G401 (cell line): ENCODE data around the gene PKD1. TPM values are rescaled to one million over a fixed set of nuclear protein-coding genes. Genes with fewer than 3 reads are reported as not detected.

Source experiments
- DNase-seq: peaks from one replicate; pipeline ENCODE4 v3.0.0-alpha.2; 2015; ENCODE audit warnings: low spot score
- in situ Hi-C: cut with HindIII; loops from 2 replicates; pipeline ENCODE4 v1.10.0; 2016; ENCODE audit warnings: low sequenced_read_pairs, mixed read lengths
- total RNA-seq: library from RNA; depleted of rRNA; stranded (reverse); fragments of >200 nt; shearing (Covaris generic); gene quantifications from 2 replicates; pipeline ENCODE4 v1.2.3, GENCODE V29; 2014

PKD1 gene
- total RNA-seq, 1 experiment from 2014 or later: 113 TPM

GRCh38 chr16:2171601-2172178 is 36.0 kb upstream of the PKD1 start:
- in situ Hi-C loops: loop anchor here (25.0 kb wide), 1 partner anchor 341 kb away; the partner anchor contains the start of genes AMDHD2 and ATP6V0C
- DNase-seq: no peak

GRCh38 chr16:2170587-2171435 is 35.1 kb upstream of the PKD1 start:
- no peak for DNase-seq
- in situ Hi-C loops: loop anchor here (25.0 kb wide), 1 partner anchor 341 kb away; the partner anchor contains the start of genes AMDHD2 and ATP6V0C

GRCh38 chr16:2170080-2170479 is 34.4 kb upstream of the PKD1 start:
- no peak for DNase-seq
- in situ Hi-C loops: loop anchor here (25.0 kb wide), 1 partner anchor 342 kb away; the partner anchor contains the start of genes AMDHD2 and ATP6V0C

- DNase-seq: no peak
- in situ Hi-C loops: loop anchor here (10.0 to 25.0 kb wide), 2 partner anchors 92 to 345 kb away; partner anchors contain the start of genes AMDHD2 and ATP6V0C
Observed at GRCh38 chr16:2167068-2167638, 31.5 kb upstream of the PKD1 start.

- DNase-seq: no peak
- in situ Hi-C loops: loop anchor here (10.0 to 25.0 kb wide), 2 partner anchors 92 to 346 kb away; partner anchors contain the start of genes AMDHD2 and ATP6V0C
Observed at GRCh38 chr16:2166263-2167067, 30.8 kb upstream of the PKD1 start.

- DNase-seq: no peak
- in situ Hi-C loops: loop anchor here (10.0 to 25.0 kb wide), 2 partner anchors 91 to 346 kb away; partner anchors contain the start of genes AMDHD2 and ATP6V0C
Observed at GRCh38 chr16:2165861-2166260, 30.2 kb upstream of the PKD1 start.

GRCh38 chr16:2163211-2163881 is 27.6 kb upstream of the PKD1 start:
- in situ Hi-C loops: loop anchor here (5.0 to 25.0 kb wide), 3 partner anchors 89 to 349 kb away; partner anchors contain the start of genes AMDHD2 and ATP6V0C
- DNase-seq: no peak

- DNase-seq: no peak
- in situ Hi-C loops: loop anchor here (5.0 to 25.0 kb wide), 3 partner anchors 88 to 350 kb away; partner anchors contain the start of genes AMDHD2 and ATP6V0C
Observed at GRCh38 chr16:2162676-2163118, 27.0 kb upstream of the PKD1 start.

GRCh38 chr16:2161911-2162310 is 26.2 kb upstream of the PKD1 start:
- DNase-seq: no peak
- in situ Hi-C loops: loop anchor here (5.0 to 25.0 kb wide), 3 partner anchors 87 to 350 kb away; partner anchors contain the start of genes AMDHD2 and ATP6V0C

GRCh38 chr16:2160915-2161551 is 25.3 kb upstream of the PKD1 start:
- in situ Hi-C loops: loop anchor here (5.0 to 25.0 kb wide), 3 partner anchors 86 to 351 kb away; partner anchors contain the start of genes AMDHD2 and ATP6V0C
- no peak for DNase-seq

- DNase-seq: peak; percentile 73
- in situ Hi-C loops: loop anchor here (25.0 kb wide), 1 partner anchor 353 kb away; the partner anchor contains the start of genes AMDHD2 and ATP6V0C
Observed at GRCh38 chr16:2159175-2159838, 23.6 kb upstream of the PKD1 start.

- in situ Hi-C loops: loop anchor here (25.0 kb wide), 1 partner anchor 354 kb away; the partner anchor contains the start of genes AMDHD2 and ATP6V0C
- no peak for DNase-seq
Observed at GRCh38 chr16:2158262-2158638, 22.6 kb upstream of the PKD1 start.

- DNase-seq: peak; percentile 47
- in situ Hi-C loops: loop anchor here (25.0 kb wide), 1 partner anchor 355 kb away; the partner anchor contains the start of genes AMDHD2 and ATP6V0C
Observed at GRCh38 chr16:2157480-2158261, 22.0 kb upstream of the PKD1 start.

- in situ Hi-C loops: loop anchor here (25.0 kb wide), 1 partner anchor 355 kb away; the partner anchor contains the start of genes AMDHD2 and ATP6V0C
Observed at GRCh38 chr16:2156849-2157224, 21.1 kb upstream of the PKD1 start.

GRCh38 chr16:2155977-2156848 is 20.5 kb upstream of the PKD1 start:
- in situ Hi-C loops: loop anchor here (25.0 kb wide), 1 partner anchor 356 kb away; the partner anchor contains the start of genes AMDHD2 and ATP6V0C
- no peak for DNase-seq

More at GRCh38 chr16:2156849-2157224, 21.1 kb upstream of the PKD1 start:
- DNase-seq: no peak
